Mucosa of descending colon (tissue), 3 donors: ENCODE measurements around the gene MRPS15. TPM values are rescaled to one million over a fixed set of nuclear protein-coding genes. Genes with fewer than 3 reads are reported as not detected.
"Not testable (repeated sequence)": the region's sequence is repeated elsewhere in the genome, so short reads cannot be mapped to it uniquely, and the experiment has no call there.

ENCODE experiments used
- ATAC-seq: fragments of 200-7000 bp; cut with Tn5 transposase; one replicate; pipeline ENCODE4 v1.9.1; 2020; ENCODE audit warnings: mild to moderate bottlenecking, moderate library complexity
- DNase-seq, 3 donors: peaks; one replicate each; pipeline ENCODE4 v3.0.0-alpha.2; 2020
- H3K36me3 ChIP-seq: fragments of 200-600 bp; one replicate; pipeline ENCODE4 v1.8.0; 2021; ENCODE audit warnings: low read depth, mild to moderate bottlenecking
- H3K4me1 ChIP-seq: fragments of 200-600 bp; one replicate; pipeline ENCODE4 v1.8.0; 2021; ENCODE audit warnings: low read depth, mild to moderate bottlenecking
- H3K4me3 ChIP-seq: fragments of 200-600 bp; one replicate; pipeline ENCODE4 v1.8.0; 2021; ENCODE audit warnings: mild to moderate bottlenecking
- H3K9me3 ChIP-seq: fragments of 200-600 bp; one replicate; pipeline ENCODE4 v1.8.0; 2021; ENCODE audit warnings: mild to moderate bottlenecking
- intact Hi-C, 2 donors: fragments of 100-400 bp; cut with DNase I in 1 of 2; cut with micrococcal nuclease in 1 of 2; formaldehyde crosslinking; loops; one replicate each; pipeline versions ENCODE4 v1.11.0 to v1.11.1; 2022; cut with DNase I, micrococcal nuclease
- total RNA-seq, 3 donors: library from RNA; stranded (reverse); fragmentation: NEBNext Ultra II Directional in 2 of 3; extraction: Animal tissue kit (Norgen Biotek cat#: 25700) in 2 of 3; gene quantifications; one replicate each; pipeline versions ENCODE4 v1.2.1 to v1.2.4, GENCODE V29; 2021 to 2023
- TF ChIP-seq, protein P1 (sequence below): fragments of 200-600 bp; IDR thresholded peaks from one replicate; pipeline ENCODE4 v1.8.0; 2022; ENCODE audit warnings: antibody characterized with exemption, mild to moderate bottlenecking
- donor health status: DM: no; HTN: no; CAD: no; lungs with moderate emphysema.
- donor health status: DM: no; HTN: no; CAD: no.
- donor health status: DM: no; HTN: yes; CAD: no.

Gene MRPS15
- total RNA-seq, 3 donors from 2014 or later, result 48.4 to 59.4 (median 54.9) TPM

DNA sequence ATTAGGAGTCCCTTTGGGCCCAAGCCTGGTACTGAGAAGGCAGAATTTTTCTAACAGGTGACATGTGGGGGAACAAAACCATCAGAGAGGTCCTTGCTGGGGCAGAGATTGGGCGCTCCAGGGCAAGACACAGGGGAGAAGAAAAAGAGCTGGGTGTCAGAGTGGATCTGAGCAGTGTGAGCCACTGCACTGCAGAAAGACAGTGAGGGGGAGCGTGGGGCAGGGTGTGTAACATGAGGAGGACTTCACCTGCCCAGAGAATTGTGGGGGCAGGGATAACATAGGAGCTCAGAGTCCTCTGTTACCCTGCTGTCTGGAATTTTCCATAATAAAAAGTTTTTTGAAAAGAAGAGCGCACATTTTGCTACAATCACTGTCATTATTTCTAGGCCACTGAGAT is 44.1 kb upstream of the MRPS15 start:
- TF ChIP-seq, protein P1, sequence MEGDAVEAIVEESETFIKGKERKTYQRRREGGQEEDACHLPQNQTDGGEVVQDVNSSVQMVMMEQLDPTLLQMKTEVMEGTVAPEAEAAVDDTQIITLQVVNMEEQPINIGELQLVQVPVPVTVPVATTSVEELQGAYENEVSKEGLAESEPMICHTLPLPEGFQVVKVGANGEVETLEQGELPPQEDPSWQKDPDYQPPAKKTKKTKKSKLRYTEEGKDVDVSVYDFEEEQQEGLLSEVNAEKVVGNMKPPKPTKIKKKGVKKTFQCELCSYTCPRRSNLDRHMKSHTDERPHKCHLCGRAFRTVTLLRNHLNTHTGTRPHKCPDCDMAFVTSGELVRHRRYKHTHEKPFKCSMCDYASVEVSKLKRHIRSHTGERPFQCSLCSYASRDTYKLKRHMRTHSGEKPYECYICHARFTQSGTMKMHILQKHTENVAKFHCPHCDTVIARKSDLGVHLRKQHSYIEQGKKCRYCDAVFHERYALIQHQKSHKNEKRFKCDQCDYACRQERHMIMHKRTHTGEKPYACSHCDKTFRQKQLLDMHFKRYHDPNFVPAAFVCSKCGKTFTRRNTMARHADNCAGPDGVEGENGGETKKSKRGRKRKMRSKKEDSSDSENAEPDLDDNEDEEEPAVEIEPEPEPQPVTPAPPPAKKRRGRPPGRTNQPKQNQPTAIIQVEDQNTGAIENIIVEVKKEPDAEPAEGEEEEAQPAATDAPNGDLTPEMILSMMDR, result no peak
- Histone ChIP-seq H3K9me3 (no peaks in the 10 kb centered on the region), H3K4me1 (no peaks in the 10 kb centered on the region), H3K4me3 (no peak overlapping the region), H3K36me3 (no peaks in the 10 kb centered on the region)
- DNase-seq (no peak), ATAC-seq (no peak)
- intact Hi-C loops, result no loop called here

DNA sequence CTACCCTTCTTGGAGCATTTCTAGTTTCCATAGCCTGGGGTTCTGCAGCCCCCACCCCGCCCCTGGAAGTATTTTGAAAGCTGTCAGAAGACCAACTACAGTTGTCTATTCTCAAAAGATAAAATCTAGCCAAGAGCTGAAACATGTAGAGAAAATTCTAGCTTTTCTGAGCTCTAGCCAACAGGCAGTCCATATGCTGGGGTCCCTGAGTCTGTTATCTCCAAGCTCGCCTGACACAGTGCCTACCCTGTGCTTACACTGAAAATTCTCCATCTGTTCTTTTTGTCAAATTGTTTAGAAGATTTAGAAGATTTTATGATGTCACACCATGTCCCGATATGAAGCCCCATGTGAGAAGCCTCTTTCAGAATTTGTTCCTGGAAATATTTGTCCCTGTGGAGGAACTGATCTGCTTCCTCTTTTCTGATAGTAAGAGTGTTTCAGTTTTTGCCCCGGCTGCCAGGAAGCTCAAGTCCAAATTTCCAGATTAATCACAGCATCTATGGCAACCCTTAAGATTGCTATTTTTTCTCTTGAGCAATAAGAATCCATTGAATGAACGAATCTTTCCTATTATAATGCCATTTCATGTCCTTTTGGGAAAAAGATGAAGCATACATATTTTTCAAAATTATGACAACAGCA is 42.2 kb upstream of the MRPS15 start:
- TF ChIP-seq, protein P1, result no peak
- intact Hi-C loops, result no loop called here
- no peak for ATAC-seq
- DNase-seq, result no peak
- H3K4me1 ChIP-seq, result no peaks in the 10 kb centered on the region
- no peaks in the 10 kb centered on the region for H3K9me3 ChIP-seq
- H3K4me3 ChIP-seq, result no peak overlapping the region
- H3K36me3 ChIP-seq, result no peaks in the 10 kb centered on the region

GRCh38 chr1:36503733-36504132 is 39.5 kb upstream of the MRPS15 start:
- H3K4me1 ChIP-seq, result no peaks in the 10 kb centered on the region
- H3K36me3 ChIP-seq, result no peaks in the 10 kb centered on the region
- no peaks in the 10 kb centered on the region for H3K9me3 ChIP-seq
- TF ChIP-seq, protein P1, result no peak
- no peak for ATAC-seq
- intact Hi-C loops, result no loop called here
- no peak overlapping the region for H3K4me3 ChIP-seq
- no peak for DNase-seq

DNA sequence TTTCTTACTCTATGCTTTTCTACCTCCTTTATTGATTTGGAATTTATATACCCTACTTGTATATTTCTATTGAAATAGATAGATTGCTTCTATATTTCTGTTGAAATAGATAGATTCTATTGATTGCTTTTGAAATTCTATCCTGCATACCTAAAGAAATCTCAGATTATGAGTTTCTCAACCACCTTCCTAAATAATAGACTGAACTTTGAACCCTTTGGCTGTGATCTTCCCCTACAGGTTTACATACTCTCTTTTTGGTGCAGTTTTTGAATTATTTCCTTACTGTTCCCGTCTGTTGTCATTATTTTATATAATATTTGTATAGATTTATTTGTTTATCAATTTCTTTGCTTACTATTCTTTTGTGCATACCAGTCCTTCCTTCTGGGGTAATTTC is 39.0 kb upstream of the MRPS15 start:
- H3K4me3 ChIP-seq, result no peak overlapping the region
- intact Hi-C loops, result no loop called here
- TF ChIP-seq, protein P1, result no peak
- ATAC-seq (no peak), DNase-seq (no peak)
- no peaks in the 10 kb centered on the region for H3K36me3 ChIP-seq
- H3K4me1 ChIP-seq, result no peaks in the 10 kb centered on the region
- no peaks in the 10 kb centered on the region for H3K9me3 ChIP-seq

DNA sequence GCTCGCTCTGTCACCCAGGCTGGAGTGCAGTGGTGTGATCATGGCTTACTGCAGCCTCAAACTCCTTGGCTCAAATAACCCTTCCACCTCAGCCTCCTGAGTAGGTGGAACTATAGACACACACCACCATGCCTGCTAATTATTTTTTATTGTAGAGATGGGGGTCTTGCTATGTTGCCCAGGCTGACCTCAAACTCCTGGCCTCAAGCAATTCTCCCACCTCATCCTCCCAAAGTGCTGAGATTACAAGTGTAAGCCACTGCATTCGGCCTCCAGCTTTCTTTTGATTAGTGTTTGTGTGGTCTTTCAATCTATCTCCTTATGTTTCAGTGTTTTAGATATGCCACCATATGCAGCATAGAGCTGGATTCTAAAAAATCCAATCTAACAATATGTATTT is 38.4 kb upstream of the MRPS15 start:
- DNase-seq (no peak), ATAC-seq (no peak)
- Histone ChIP-seq H3K36me3 (no peaks in the 10 kb centered on the region), H3K4me3 (no peak overlapping the region), H3K9me3 (no peaks in the 10 kb centered on the region), H3K4me1 (no peaks in the 10 kb centered on the region)
- intact Hi-C loops, result no loop called here
- TF ChIP-seq, protein P1, result no peak

DNA sequence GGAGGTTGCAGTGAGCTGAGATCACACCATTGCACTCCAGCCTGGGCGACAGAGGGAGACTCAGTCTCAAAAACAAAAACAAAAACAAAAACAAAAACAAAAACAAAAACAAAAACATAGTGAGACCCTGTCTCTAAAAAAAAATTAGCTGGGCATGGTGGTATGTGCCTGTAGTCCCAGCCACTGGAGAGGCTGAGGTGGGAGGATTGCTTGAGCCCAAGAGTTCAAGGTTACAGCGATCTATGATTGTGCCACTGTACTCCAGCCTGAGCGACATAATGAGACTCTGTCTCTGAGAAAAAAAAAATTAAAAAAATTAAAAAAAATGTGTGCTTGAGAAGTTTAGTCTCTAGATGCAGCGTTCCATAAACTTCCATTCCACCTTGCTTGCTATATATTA is 37.7 kb upstream of the MRPS15 start:
- intact Hi-C loops, result not testable (repeated sequence)

More for the DNA sequence above, 37.7 kb upstream of the MRPS15 start:
- not testable (repeated sequence) for H3K4me1 ChIP-seq, H3K36me3 ChIP-seq, ATAC-seq, DNase-seq, H3K9me3 ChIP-seq, H3K4me3 ChIP-seq
